ENCODE measurements around the gene PNLDC1.
"Not testable (repeated sequence)": the region's sequence is repeated elsewhere in the genome, so short reads cannot be mapped to it uniquely, and the experiment has no call there.

Gene PNLDC1

DNA sequence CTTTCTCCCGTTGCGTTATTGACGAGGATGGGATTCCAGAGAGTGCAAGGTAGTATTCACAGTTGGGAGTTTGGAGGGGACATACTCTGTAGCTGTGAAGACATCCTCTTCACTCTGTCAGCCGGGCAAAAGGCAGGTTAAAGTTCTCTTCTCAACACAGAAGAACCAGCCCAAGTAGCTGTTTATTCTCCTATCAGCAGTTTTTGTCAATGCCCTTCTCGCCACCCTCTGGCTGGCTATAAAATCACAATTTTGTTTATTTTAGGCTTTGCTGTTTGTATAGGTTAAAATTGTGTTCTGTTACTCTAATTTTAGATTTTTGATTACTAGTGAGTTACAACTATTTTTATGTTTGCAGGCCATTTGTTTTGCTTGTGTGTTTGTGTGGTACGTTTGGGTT lies 52.8 kb downstream of the PNLDC1 start:
- peak in 1 of 2 experiments; percentile 3 for DNase-seq

DNA sequence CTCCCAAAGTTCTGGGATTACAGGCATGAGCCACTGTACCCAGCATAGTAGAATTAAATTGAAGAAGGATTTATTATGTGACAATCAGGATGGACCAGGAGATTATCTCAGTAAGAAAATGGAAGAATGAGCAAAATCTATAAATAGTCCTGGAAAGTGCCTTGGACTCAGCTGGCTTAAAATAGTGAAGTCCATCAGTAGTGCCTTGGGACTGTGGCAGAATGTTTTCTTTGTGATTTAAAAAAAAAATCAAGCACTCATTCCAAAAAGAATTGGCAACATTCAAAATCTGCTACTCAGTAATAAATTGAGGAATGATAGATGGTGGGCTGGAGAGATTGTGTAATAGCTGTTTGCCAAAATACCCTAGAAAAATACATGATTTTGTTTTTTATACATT lies 53.7 kb downstream of the PNLDC1 start:
- no peak for DNase-seq

DNA sequence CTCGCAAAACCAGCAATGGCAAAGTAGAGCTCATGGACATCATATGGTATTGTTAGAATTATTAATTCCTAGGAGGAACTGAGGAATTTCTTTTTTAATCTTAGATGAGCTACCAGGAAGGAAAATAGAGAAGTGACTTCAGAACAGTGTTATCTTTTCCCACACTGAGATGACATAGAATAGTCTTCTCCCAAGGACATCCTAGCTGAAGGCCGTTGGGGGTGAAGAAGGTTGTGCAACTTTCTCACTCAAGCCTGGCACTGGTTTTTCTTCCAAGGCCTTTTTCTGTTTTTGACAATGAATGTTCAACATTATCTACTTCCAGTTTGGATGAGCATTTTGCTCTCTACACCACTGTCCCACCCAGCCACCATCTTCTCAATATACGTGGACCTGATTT lies 54.9 kb downstream of the PNLDC1 start:
- DNase-seq = no peak

DNA sequence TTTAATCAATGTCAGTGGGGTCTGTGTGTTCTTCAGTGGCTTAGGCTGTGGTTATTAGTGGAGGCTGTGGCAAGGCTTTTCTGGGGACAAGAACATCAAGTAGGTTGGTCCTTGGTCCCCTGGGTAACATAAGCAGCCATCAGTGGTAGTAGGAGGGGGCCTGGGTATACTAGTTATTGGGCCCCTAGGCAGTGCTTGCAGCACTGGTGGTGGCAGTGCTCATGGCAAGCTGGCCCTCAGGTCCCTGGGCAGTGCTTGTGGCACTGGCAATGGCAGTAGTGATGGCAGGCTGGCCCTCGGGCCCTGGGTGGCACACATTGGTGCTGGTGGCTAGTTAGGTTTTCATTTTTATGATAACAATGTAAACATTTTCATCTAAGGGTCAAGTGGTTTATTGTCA lies 58.2 kb downstream of the PNLDC1 start:
- DNase-seq = no peak

DNA sequence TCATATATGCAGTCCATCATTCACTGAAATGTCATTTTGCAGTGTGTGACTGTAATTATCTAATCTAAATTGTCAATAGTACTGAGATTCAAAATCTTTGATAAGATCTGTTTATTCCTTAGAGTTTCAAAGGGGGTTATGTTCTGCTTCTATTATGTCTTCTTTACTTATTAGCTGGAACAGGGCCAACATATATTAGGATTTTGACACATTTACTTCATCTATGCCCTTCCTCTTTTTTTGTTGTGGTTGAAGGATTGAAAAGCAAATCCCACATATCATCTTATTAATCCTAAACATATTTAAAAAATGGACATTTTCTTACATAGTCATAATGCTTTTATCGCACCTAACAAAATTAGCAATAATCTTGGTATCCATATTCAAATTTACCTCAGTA lies 60.4 kb downstream of the PNLDC1 start:
- DNase-seq = no peak

DNA sequence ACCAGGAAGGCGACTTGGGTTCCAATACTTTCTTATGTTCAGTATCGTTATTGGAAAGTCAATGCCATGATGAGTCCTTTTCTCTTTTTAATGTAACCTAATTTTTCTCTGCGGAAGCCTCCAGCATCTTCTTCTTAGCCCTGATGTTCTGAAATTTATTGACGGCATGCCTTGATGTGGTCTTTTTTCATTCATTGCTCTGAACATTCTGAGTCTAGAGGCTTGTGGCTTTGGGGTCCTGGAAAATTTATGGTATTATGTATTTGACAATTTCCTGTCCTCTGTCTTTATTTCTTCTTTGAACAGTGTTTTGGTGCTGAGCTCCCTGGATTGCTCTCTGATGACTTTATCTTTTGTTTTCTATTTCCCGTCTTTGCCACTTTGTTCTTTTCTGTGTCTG lies 62.0 kb downstream of the PNLDC1 start:
- no peak for DNase-seq

DNA sequence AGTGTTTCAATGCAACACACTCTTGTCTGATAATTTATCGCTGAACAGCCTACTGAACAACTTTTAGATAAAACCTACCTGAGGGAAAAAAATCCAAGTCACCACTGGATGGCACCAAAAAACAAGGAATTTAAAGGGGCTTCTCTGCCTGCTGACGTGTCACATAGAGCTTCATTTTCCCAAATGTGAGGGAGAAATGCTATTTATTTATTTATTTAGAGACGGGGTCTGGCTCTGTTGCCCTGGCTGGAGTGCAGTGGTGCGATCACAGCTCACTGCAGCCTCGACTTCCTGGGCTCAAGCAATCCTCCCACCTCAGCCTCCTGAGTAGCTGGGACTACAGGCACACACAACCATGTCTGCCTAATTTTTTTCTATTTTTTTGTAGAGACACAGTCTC lies 63.3 kb downstream of the PNLDC1 start:
- not testable (repeated sequence) for DNase-seq

DNA sequence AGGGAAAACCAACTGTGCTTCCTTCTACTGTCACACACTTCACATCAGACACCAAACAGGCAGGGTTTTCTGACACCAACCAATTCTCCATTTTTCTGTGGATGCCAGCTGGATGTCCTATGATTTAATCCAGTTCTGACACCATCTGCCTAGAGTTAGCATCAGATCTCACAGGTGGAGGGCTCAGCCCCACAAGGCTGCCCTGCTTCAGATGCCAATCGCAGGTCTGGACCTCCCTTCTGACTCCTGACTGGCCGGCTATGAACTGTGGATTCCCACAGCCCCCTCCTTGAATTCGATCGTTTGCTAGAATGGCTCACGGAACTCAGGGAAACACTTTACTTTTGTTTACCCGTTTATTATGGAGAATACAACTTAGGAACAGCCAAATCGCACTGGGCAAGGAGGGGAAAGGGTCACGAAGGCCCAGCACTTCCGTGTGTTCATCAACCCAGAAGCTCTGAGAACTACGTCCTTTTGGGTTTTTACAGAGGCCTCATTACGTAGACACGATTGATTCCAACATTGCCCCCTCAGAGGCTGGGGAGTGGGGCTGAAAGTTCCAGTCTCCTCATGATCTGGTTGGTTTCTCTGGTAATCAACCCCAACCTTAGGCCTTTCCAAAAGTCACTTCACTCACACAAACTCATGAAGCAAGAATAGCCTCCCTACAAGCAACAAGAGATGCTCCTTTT lies 65.3 kb downstream of the PNLDC1 start:
- no peak for DNase-seq

DNA sequence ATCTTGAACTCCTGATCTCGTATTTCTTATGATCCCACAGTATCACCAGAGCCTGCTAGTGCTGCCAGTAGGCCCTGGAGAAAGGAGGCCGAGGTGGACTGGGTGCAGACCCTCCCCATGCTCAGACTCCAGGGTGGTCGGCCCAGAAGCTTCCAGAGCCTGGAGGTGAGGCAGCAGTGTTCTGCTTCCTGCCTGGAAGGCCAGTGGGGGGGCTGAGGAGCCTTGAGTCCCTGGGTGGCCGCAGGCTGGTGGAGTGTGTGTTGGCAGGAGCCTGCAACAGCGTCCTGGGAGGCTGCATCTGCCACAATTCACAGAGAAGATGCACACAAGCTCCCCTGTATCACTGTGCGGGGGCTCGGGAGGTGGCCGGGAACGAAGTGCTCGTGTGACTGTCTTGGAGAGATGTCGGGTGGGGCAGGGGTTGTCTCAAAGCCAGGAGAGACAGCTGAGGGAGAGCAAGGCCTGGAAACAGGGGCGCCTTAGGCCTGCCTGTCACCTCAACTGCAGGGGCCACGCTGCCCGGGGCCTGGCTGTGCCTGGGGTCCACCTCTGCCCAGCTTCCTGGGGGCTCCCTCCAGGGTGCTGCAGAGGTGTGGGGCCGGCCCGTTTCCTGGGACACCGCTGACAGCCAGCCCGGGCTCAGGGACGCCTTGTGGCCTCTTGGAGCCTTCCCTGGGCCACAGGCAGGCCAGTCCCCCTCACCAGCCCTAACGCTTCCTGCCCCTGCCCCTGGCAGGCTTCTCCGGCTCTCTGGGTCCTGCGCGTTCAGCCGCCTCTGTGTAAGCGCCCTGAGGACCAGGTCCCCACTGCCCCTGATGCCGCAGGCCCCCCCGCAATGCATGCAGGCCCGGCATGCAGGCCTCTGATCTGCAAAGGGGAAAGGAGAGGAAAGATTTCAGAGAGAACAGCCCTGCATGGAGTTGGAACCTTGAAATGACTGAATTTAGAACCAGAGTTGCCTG lies 66.5 kb downstream of the PNLDC1 start:
- DNase-seq = no peak

Data from activated CD4-positive, alpha-beta T cell treated with anti-CD3 and anti-CD28 coated beads, Interleukin-2, amount 50 U/mL, for 4 hours (primary cell).